Body of pancreas (tissue), 4 donors: Measurements from ENCODE around the gene MUC16. TPM values are rescaled to one million over a fixed set of nuclear protein-coding genes. Genes with fewer than 3 reads are reported as not detected.

Experiments used
- ATAC-seq: fragments of 150-250 bp; one replicate; pipeline ENCODE4 v1.9.1; 2016
- DNase-seq, 4 donors: peaks; one replicate each; pipeline ENCODE4 v3.0.0-alpha.2; 2019
- H3K27ac ChIP-seq, 4 donors: fragments of 200-600 bp; sonication (generic); 1 replicate in 3 of 4; 2 replicates in 1 of 4; pipeline versions ENCODE4 v1.5.1 to v1.6.1; 2016 to 2019; ENCODE audit warnings: mild to moderate bottlenecking in 1 of 4, mixed read lengths in 1 of 4, moderate library complexity in 1 of 4
- H3K27me3 ChIP-seq, 2 donors: fragments of 200-600 bp; sonication (generic); one replicate each; pipeline ENCODE4 v1.6.0; 2016; ENCODE audit warnings: mild to moderate bottlenecking in 1 of 2
- H3K36me3 ChIP-seq, 2 donors: fragments of 200-600 bp; sonication (generic); replicated peaks in 1 of 2; 2 replicates each; pipeline ENCODE4 v1.5.1; 2016; ENCODE audit warnings: low read depth in 2 of 2; ENCODE audit not compliant: insufficient read depth in 1 of 2
- H3K4me1 ChIP-seq: fragments of 200-600 bp; sonication (generic); one replicate; pipeline ENCODE4 v1.6.0; 2016
- H3K4me3 ChIP-seq, 2 donors: fragments of 200-600 bp; sonication (generic); 1 replicate in 1 of 2; 2 replicates in 1 of 2; pipeline ENCODE4 v1.5.1; 2016 to 2019
- H3K9me3 ChIP-seq, 3 donors: fragments of 200-600 bp; sonication (generic); 1 replicate in 2 of 3; 2 replicates in 1 of 3; pipeline ENCODE4 v1.5.1; 2016
- CTCF ChIP-seq, 7 experiments: fragments of 450-650 bp in 4 of 7; fragments of 200-600 bp in 3 of 7; sonication (generic) in 3 of 7; IDR thresholded peaks; one replicate each; pipeline ENCODE4 v1.5.1; 2016 to 2019; ENCODE audit warnings: antibody characterized with exemption in 7 of 7
- POLR2A ChIP-seq, 3 donors: fragments of 450-650 bp; IDR thresholded peaks; one replicate each; pipeline ENCODE4 v1.6.1; 2016; ENCODE audit warnings: antibody characterized with exemption in 3 of 3, mild to moderate bottlenecking in 2 of 3
- WGBS, 2 donors: methylation state at CpG; one replicate each; pipeline ENCODE4 v1.1.5; 2017; 5-methylcytosine and 5-hydroxymethylcytosine counted together
- intact Hi-C: fragments of 100-400 bp; cut with DNase I; formaldehyde crosslinking; loops from one replicate; pipeline ENCODE4 v1.15.1; 2023
- total RNA-seq, 2 donors: library from RNA; depleted of rRNA; stranded (reverse); fragments of >200 nt; gene quantifications; one replicate each; pipeline ENCODE4 v1.1.0, GENCODE V29; 2016

Gene MUC16
- total RNA-seq, 2 donors from 2014 or later: 0.52 to 0.66 TPM

GRCh38 chr19:9043524-9043923 is 33.3 kb upstream of the MUC16 start:
- DNase-seq (no peak), ATAC-seq (no peak)
- TF ChIP-seq POLR2A (IDR thresholded peaks at IDR 0.05) (no peak), CTCF (IDR thresholded peaks at IDR 0.05) (no peak)
- no peaks in the 10 kb centered on the region for H3K27me3 ChIP-seq
- H3K9me3 ChIP-seq: no peaks in the 10 kb centered on the region
- intact Hi-C loops: no loop called here
- WGBS, 2 donors: 80 to 84% methylated on average over 5 of the region's 5 CpGs
- no peaks in the 10 kb centered on the region for H3K36me3 ChIP-seq
- no peaks in the 10 kb centered on the region for H3K4me1 ChIP-seq
- no peak overlapping the region for H3K4me3 ChIP-seq
- H3K27ac ChIP-seq: no peak overlapping the region

GRCh38 chr19:9041023-9041422 is 30.8 kb upstream of the MUC16 start:
- 71 to 73% methylated on average over 8 of the region's 8 CpGs for WGBS, 2 donors
- DNase-seq (no peak), ATAC-seq (no peak)
- H3K36me3 ChIP-seq: no peaks in the 10 kb centered on the region
- no peaks in the 10 kb centered on the region for H3K9me3 ChIP-seq
- TF ChIP-seq POLR2A (IDR thresholded peaks at IDR 0.05) (no peak), CTCF (IDR thresholded peaks at IDR 0.05) (no peak)
- no peak overlapping the region for H3K27ac ChIP-seq
- no peak overlapping the region for H3K4me3 ChIP-seq
- no peaks in the 10 kb centered on the region for H3K4me1 ChIP-seq
- intact Hi-C loops: no loop called here
- H3K27me3 ChIP-seq: no peaks in the 10 kb centered on the region

- Histone ChIP-seq H3K27me3 (no peaks in the 10 kb centered on the region), H3K9me3 (no peaks in the 10 kb centered on the region), H3K4me3 (no peak overlapping the region), H3K36me3 (no peaks in the 10 kb centered on the region), H3K4me1 (no peaks in the 10 kb centered on the region), H3K27ac (no peak overlapping the region)
- DNase-seq: no peak
- 52 to 58% methylated on average over 9 of the region's 9 CpGs for WGBS, 2 donors
- intact Hi-C loops: no loop called here
- TF ChIP-seq POLR2A (IDR thresholded peaks at IDR 0.05): no peak
- no peak for TF ChIP-seq CTCF (IDR thresholded peaks at IDR 0.05)
- no peak for ATAC-seq
Observed at GRCh38 chr19:9040131-9040530, 29.9 kb upstream of the MUC16 start.

GRCh38 chr19:9039728-9040127 is 29.5 kb upstream of the MUC16 start:
- Histone ChIP-seq H3K4me3 (no peak overlapping the region), H3K27me3 (no peaks in the 10 kb centered on the region), H3K4me1 (no peaks in the 10 kb centered on the region), H3K9me3 (no peaks in the 10 kb centered on the region), H3K36me3 (no peaks in the 10 kb centered on the region), H3K27ac (no peak overlapping the region)
- 26 to 30% methylated on average over 5 of the region's 5 CpGs for WGBS, 2 donors
- DNase-seq (no peak), ATAC-seq (no peak)
- intact Hi-C loops: no loop called here
- TF ChIP-seq CTCF (IDR thresholded peaks at IDR 0.05) (no peak), POLR2A (IDR thresholded peaks at IDR 0.05) (no peak)

- Histone ChIP-seq H3K4me1 (no peaks in the 10 kb centered on the region), H3K9me3 (no peaks in the 10 kb centered on the region), H3K27ac (no peak overlapping the region), H3K4me3 (no peak overlapping the region), H3K36me3 (no peaks in the 10 kb centered on the region), H3K27me3 (no peaks in the 10 kb centered on the region)
- 59 to 64% methylated on average over 8 of the region's 8 CpGs for WGBS, 2 donors
- intact Hi-C loops: no loop called here
- TF ChIP-seq CTCF (IDR thresholded peaks at IDR 0.05) (no peak), POLR2A (IDR thresholded peaks at IDR 0.05) (no peak)
- DNase-seq (no peak), ATAC-seq (no peak)
Observed at GRCh38 chr19:9037400-9038062, 27.3 kb upstream of the MUC16 start.
